GM13976 (cell line): Measurements from ENCODE around the gene MICU1.

ENCODE experiments used
- DNase-seq: peaks from one replicate; pipeline ENCODE4 v3.0.0; 2012; ENCODE audit warnings: low spot score
- in situ Hi-C: fragments of 300-500 bp; cut with MboI; formaldehyde crosslinking; loops from one replicate; pipeline ENCODE4 v1.12.0; 2022; ENCODE audit warnings: low sequenced_read_pairs, mixed read lengths, inconsistent platforms; ENCODE audit not compliant: unreplicated experiment
- TF ChIP-seq, protein P1 (sequence below): IDR thresholded peaks from 2 replicates; pipeline ENCODE4 v1.5.1; 2012; ENCODE audit warnings: borderline replicate concordance, mild to moderate bottlenecking; ENCODE audit not compliant: insufficient read depth; ENCODE audit errors: extremely low read depth, missing control alignments, control extremely low read depth

Gene MICU1

DNA sequence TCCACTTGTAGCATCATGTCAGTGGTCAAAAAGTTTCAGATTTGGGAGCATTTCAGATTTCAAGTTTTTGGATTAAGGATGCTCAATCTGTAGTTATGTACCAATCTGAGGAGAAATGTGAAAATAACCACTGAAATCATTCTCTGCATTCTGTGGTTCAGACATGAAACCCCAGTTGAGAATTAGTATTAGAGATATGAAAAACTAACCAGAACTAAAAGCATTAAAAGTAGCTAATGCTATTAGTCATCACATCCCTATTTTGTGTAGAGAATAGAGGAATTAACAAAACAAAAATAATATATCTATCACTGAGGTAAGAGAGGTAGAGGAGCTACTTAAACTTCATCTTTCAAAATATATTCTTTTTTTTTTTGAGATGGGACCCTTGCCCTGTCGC lies 28.0 kb downstream of the MICU1 start:
- TF ChIP-seq, protein P1, sequence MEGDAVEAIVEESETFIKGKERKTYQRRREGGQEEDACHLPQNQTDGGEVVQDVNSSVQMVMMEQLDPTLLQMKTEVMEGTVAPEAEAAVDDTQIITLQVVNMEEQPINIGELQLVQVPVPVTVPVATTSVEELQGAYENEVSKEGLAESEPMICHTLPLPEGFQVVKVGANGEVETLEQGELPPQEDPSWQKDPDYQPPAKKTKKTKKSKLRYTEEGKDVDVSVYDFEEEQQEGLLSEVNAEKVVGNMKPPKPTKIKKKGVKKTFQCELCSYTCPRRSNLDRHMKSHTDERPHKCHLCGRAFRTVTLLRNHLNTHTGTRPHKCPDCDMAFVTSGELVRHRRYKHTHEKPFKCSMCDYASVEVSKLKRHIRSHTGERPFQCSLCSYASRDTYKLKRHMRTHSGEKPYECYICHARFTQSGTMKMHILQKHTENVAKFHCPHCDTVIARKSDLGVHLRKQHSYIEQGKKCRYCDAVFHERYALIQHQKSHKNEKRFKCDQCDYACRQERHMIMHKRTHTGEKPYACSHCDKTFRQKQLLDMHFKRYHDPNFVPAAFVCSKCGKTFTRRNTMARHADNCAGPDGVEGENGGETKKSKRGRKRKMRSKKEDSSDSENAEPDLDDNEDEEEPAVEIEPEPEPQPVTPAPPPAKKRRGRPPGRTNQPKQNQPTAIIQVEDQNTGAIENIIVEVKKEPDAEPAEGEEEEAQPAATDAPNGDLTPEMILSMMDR = no peak
- in situ Hi-C loops = no loop called here

DNA sequence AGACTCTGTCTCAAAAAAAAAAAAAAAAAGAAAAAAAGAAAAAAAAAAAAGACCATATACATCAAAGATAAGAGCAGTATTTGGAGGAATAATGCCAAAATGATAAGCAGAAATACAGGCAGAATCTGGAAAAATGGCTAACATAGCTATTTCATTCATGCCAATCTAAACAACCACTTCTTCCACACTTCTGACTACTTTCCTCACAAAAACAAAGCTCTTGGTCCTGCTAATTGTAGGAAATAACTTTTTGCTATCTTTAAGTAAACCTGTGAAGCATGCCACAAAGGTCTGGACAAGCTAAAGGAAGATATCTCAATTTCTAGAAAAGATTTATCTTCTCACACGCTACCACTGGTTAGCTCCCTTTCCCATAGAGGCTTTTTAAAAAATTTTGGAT lies 30.4 kb downstream of the MICU1 start:
- TF ChIP-seq, protein P1 = no peak
- no peak for DNase-seq
- in situ Hi-C loops = no loop called here

More for the DNA sequence above, 28.0 kb downstream of the MICU1 start:
- DNase-seq = peak; percentile 39

DNA sequence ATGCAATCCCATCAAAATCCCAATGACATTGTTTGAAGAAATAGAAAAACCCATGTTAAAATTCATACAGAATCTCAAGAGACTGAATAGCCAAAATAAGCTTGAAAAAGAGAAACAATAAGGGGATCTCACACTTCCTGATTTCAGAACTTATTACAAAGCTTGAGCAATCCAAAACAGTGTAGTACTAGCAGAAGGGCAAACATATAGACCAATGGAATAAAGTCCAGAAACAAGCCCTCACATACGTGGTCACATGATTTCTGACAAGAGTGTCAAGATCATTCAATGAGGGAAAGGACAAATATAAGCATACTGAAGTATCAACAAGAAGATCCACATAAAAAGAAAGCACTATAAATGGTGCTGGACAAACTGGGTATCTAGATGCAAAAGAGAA lies 31.9 kb downstream of the MICU1 start:
- in situ Hi-C loops = no loop called here
- no peak for DNase-seq
- TF ChIP-seq, protein P1 = no peak

DNA sequence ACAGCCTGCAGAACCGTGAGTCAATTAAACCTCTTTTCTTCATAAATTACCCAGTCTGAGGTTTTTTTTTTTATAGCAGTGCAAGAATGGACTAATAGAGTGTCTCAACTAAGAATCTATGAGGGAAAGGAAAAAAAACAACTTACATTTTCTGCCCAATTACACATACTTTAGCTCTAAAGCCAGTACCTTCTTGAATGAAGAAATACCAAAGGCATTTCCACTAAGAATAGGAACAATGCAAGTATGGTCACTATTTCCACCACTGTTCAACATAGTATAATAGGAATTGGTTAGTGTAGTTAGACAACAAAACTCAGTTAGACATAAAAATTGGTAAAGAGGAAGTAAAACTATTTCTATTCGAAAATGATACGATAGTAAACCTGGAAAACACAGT lies 37.6 kb downstream of the MICU1 start:
- in situ Hi-C loops = no loop called here
- no peak for DNase-seq
- TF ChIP-seq, protein P1 = no peak

DNA sequence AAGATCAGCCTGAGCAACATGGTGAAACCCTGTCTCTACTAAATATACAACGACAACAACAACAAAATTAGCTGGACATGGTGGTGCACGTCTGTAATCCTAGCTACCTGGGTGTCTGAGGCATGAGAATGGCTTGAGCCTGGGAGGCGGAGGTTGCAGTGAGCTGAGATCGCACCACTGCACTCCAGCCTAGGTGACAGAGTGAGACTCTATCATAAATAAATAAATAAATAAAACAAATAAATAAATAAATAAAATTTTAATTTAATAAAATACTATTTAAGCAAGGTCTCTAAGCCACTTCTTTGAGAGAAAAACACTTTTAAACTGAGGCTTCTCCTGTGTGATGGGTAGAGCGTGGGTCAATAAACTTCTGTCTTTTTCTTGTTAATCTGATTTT lies 38.3 kb downstream of the MICU1 start:
- TF ChIP-seq, protein P1 = no peak
- DNase-seq = no peak
- in situ Hi-C loops = no loop called here

DNA sequence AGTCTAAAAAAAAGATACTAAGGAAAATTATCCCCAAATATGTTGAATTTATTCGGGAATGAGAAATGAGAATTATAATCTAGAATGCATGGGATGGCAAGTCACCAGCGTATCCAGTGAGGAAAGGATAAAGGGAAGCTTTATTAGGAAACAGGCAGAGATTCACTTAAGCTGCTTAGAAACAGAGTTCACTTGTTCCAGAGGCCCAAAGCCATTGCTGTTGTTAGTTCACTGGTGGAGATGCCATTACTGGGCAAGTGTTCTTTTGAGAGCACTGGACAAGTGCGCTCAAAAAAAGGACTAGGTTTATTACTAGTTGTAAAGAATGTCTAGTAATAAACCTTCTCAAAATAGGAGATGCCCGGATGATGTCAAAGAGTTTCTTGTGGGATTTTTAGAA lies 51.2 kb downstream of the MICU1 start:
- TF ChIP-seq, protein P1 = no peak
- in situ Hi-C loops = no loop called here
- DNase-seq = no peak

DNA sequence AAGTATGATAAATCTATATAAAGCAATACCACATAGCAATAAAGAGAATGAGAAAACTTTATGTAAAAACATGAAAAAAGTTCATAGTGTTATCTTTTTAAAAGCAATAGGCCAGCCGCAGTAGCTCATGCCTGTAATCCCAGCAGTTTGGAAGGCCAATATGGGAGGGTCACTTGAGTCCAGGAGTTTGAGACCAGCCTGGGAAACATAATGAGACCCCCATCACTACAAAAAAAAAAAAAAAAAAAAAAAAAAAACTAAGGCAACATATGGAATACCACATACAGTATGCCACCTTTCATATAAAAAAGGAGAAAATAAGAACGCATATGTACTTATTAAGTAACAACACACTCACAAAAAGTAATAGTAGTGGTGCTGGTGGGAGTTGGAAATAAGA lies 52.8 kb downstream of the MICU1 start:
- in situ Hi-C loops = no loop called here
- DNase-seq = no peak
- TF ChIP-seq, protein P1 = no peak
